ENCODE measurements around the gene GSTM4. TPM values are rescaled to one million over a fixed set of nuclear protein-coding genes. Genes with fewer than 3 reads are reported as not detected.

Gene GSTM4
- total RNA-seq, 1 experiment from 2014 or later = 24.6 TPM

DNA sequence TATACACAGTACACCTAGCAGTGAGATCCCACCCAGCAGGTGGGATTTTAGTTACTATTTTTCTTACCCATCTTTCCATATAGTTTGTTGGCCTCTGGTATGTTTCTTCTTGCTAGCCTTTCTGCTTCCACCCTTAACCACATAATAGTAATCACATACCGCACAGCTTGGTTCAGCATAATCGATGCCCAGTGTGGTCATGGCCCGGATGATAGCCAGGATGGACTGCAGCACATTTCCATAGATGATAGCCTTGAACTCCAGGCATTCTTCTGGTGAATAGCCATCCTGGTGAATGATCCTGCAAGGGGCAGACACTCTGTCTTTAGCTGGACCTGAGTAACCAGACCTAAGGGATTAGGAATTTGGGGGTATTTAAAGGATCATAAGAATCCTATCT is 46.0 kb upstream of the GSTM4 start:
- H3K27me3 ChIP-seq (ENCODE audit: insufficient read depth, low read length) = no peaks in the 10 kb centered on the region
- DNase-seq = no peak
- H3K23ac ChIP-seq (ENCODE audit: insufficient read length, low read depth, low read length) = no peak overlapping the region
- H4K8ac ChIP-seq (replicated peaks; ENCODE audit: insufficient read length, low read depth, low read length) = no peak overlapping the region
- Mint-ChIP-seq H3K27ac (no peak overlapping the region), H3K9me3 (no peaks in the 10 kb centered on the region), H3K4me1 (peaks cover 31 to 32% of the 10 kb centered on the region in 2 experiments), H3K27me3 (ENCODE audit: low read depth) (no peaks in the 10 kb centered on the region; the same call in 1 of the 2 replicates), H3K36me3 (ENCODE audit: insufficient read depth in 1 of 3, low read depth in 3 of 3) (peaks cover 0 to 2% (median 0%) of the 10 kb centered on the region in 3 experiments; a peak in 1 of 7 replicates), H3K4me3 (no peak overlapping the region)
- no peak overlapping the region for H3K27ac ChIP-seq (ENCODE audit: insufficient read length, low read depth, low read length)
- TF ChIP-seq, protein P1, sequence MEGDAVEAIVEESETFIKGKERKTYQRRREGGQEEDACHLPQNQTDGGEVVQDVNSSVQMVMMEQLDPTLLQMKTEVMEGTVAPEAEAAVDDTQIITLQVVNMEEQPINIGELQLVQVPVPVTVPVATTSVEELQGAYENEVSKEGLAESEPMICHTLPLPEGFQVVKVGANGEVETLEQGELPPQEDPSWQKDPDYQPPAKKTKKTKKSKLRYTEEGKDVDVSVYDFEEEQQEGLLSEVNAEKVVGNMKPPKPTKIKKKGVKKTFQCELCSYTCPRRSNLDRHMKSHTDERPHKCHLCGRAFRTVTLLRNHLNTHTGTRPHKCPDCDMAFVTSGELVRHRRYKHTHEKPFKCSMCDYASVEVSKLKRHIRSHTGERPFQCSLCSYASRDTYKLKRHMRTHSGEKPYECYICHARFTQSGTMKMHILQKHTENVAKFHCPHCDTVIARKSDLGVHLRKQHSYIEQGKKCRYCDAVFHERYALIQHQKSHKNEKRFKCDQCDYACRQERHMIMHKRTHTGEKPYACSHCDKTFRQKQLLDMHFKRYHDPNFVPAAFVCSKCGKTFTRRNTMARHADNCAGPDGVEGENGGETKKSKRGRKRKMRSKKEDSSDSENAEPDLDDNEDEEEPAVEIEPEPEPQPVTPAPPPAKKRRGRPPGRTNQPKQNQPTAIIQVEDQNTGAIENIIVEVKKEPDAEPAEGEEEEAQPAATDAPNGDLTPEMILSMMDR (conservative IDR thresholded peaks at IDR 0.05) = no peak
- H4K5ac ChIP-seq (ENCODE audit: insufficient read length, low read depth, low read length) = no peak overlapping the region
- no peak overlapping the region for H3K14ac ChIP-seq (ENCODE audit: insufficient read depth, low read length)
- H3K79me2 ChIP-seq (ENCODE audit: insufficient read depth, low read length) = no peaks in the 10 kb centered on the region
- no peaks in the 10 kb centered on the region for H3K9me3 ChIP-seq (ENCODE audit: control insufficient read depth, low read depth, low read length)
- no peak overlapping the region for H2BK5ac ChIP-seq (ENCODE audit: insufficient read length, low read length)
- no peak overlapping the region for H4K91ac ChIP-seq (ENCODE audit: insufficient read length, low read depth, low read length)
- no peak overlapping the region for H2BK120ac ChIP-seq (ENCODE audit: low read depth, low read length, poor library complexity, severe bottlenecking)
- H3K4me1 ChIP-seq (ENCODE audit: insufficient read depth, low read length) = peaks cover 8% of the 10 kb centered on the region; the same call in 1 of the 2 replicates
- no peaks in the 10 kb centered on the region for H4K20me1 ChIP-seq (ENCODE audit: control insufficient read depth, insufficient read depth, insufficient read length)
- H3K79me1 ChIP-seq (ENCODE audit: insufficient read depth, low read depth, low read length, poor library complexity, severe bottlenecking) = no peaks in the 10 kb centered on the region
- no peak overlapping the region for H3K56ac ChIP-seq (ENCODE audit: insufficient read length, low read depth, low read length)
- no peak overlapping the region for H3K18ac ChIP-seq (ENCODE audit: insufficient read length, low read depth, low read length)
- no peak overlapping the region for H2BK20ac ChIP-seq (ENCODE audit: low read depth, low read length, poor library complexity, severe bottlenecking)
- no CpG with 5 or more reads among the region's 3 CpGs for WGBS (ENCODE audit: extremely low coverage, insufficient read length, low lambda C conversion rate)
- no peak overlapping the region for H2AK5ac ChIP-seq (ENCODE audit: insufficient read length, low read length)
- H3T11ph ChIP-seq (ENCODE audit: low read length) = no peak overlapping the region
- no peak overlapping the region for H2BK15ac ChIP-seq (ENCODE audit: low read depth, low read length)
- no peak overlapping the region for H2BK12ac ChIP-seq (ENCODE audit: insufficient read length, low read depth, low read length)
- no peaks in the 10 kb centered on the region for H3K23me2 ChIP-seq (ENCODE audit: insufficient read length, low read depth, low read length, poor library complexity, severe bottlenecking)
- H3K9ac ChIP-seq (ENCODE audit: extremely low read depth, insufficient read length, low read length) = no peak overlapping the region
- no peak overlapping the region for H2AFZ ChIP-seq (ENCODE audit: low read length)
- H3K4me2 ChIP-seq (ENCODE audit: insufficient read depth, insufficient read length, low read length) = no peak overlapping the region
- no peak overlapping the region for H3K4ac ChIP-seq (ENCODE audit: low read depth, low read length)

All from H9 (cell line).